Mucosa of rectum (tissue), 2 donors: ENCODE results near the gene SDK1.
"Not testable (repeated sequence)": the region's sequence is repeated elsewhere in the genome, so short reads cannot be mapped to it uniquely, and the experiment has no call there.

Experiments
- H3K27ac ChIP-seq, 2 donors: one replicate each; pipeline ENCODE4 v1.7.0; 2013; ENCODE audit warnings: inconsistent platforms in 2 of 2, low read depth in 2 of 2, low read length in 2 of 2
- H3K27me3 ChIP-seq, 2 donors: one replicate each; pipeline ENCODE4 v1.7.0; 2013; ENCODE audit warnings: low read length in 2 of 2; ENCODE audit not compliant: control insufficient read depth in 2 of 2, insufficient read depth in 2 of 2
- H3K36me3 ChIP-seq, 2 donors: one replicate each; pipeline ENCODE4 v1.7.0; 2013; ENCODE audit warnings: low read length in 2 of 2; ENCODE audit not compliant: control insufficient read depth in 2 of 2, insufficient read depth in 2 of 2
- H3K4me1 ChIP-seq, 2 donors: one replicate each; pipeline ENCODE4 v1.7.0; 2013; ENCODE audit warnings: low read length in 2 of 2, mild to moderate bottlenecking in 1 of 2; ENCODE audit not compliant: control insufficient read depth in 2 of 2, insufficient read depth in 2 of 2
- H3K4me3 ChIP-seq, 2 donors: one replicate each; pipeline ENCODE4 v1.7.0; 2013; ENCODE audit warnings: low read length in 2 of 2
- H3K9ac ChIP-seq, 2 donors: one replicate each; pipeline ENCODE4 v1.7.0; 2013; ENCODE audit warnings: low read length in 2 of 2, low read depth in 1 of 2, mild to moderate bottlenecking in 1 of 2
- H3K9me3 ChIP-seq, 2 donors: one replicate each; pipeline ENCODE4 v1.7.0; 2013; ENCODE audit warnings: low read length in 2 of 2; ENCODE audit not compliant: control insufficient read depth in 2 of 2
- donor health status: healthy.
- donor health status: Normal muscosa, but diverticular disease.

Gene SDK1

DNA sequence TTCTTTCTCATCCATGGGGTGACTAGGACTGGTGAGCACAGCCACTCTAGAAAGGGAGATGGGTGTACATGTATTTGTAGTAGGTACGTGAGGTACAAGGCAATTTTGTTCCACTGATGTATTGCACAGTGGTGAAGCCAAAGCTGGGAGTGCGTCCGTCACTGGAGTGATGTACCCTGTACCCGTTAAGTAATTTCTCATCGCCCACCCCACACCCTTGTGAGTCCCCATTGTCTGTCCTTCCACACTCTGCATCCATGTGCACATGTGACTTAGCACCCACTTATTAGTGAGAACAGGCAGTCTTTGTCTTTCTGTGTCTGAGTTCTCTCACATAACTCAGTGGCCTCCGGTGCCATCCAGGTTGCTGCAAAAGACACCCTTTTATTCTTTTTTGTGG lies 658.3 kb downstream of the SDK1 start:
- Histone ChIP-seq H3K36me3 (no peaks in the 10 kb centered on the region), H3K27me3 (no peaks in the 10 kb centered on the region), H3K4me3 (no peak overlapping the region), H3K9ac (no peak overlapping the region), H3K9me3 (no peaks in the 10 kb centered on the region), H3K27ac (no peak overlapping the region), H3K4me1 (no peaks in the 10 kb centered on the region)

DNA sequence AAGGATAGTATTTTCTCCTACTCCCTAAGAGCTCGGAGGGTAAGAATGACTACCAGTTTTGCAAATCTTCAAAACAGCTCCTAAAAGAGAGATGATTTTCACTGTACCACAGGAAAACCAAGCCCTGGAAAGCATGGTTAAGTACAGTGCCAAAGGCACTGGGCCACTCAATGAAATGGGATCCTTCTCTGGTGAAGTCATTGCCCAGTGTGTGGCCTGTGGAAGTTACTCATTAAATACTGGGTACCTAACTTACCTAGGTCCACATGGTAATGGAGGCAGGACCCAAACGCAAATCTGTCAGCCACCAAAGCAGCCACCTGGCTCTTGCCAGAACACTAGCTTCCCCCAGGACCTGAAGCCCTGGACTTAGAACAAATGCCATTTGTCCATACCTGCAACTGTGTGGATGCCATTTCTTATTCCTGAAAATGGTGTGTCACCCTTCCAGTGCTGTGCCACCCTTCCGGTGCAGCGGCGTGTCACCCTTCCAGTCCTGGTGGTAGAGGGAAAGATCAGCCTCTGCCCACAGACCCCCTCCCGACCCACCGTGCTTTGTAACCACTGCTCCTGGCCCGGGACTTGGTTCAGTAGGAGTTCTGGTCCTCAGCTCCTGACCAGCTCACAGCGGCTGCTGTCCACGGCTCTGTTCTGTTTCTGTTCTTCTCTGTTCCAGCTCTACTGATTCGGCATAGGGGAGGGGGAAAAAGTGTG lies 659.2 kb downstream of the SDK1 start:
- H3K4me1 ChIP-seq, result no peaks in the 10 kb centered on the region
- no peaks in the 10 kb centered on the region for H3K27me3 ChIP-seq
- no peaks in the 10 kb centered on the region for H3K36me3 ChIP-seq
- H3K27ac ChIP-seq, result no peak overlapping the region
- no peak overlapping the region for H3K4me3 ChIP-seq
- H3K9ac ChIP-seq, result no peak overlapping the region
- H3K9me3 ChIP-seq, result no peaks in the 10 kb centered on the region

DNA sequence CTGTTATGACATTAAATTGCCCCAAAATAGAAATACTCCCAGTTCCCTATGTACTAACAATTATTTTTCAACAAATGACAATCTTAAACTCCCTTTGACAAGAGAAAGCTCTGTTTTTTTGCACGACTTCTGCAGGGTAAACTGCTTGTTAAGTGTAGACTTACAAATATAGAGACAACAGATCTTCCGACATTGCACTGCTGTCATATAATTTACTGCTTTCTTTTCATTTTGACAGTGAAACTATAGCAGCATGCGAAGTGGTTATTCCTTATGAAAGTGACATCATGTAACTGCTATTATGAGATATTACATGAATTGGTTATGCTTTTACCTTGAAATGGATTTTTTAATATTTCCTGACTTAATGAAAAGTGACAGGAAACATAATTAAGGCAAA lies 659.9 kb downstream of the SDK1 start:
- Histone ChIP-seq H3K9ac (no peak overlapping the region), H3K27me3 (no peaks in the 10 kb centered on the region), H3K27ac (no peak overlapping the region), H3K4me3 (no peak overlapping the region), H3K9me3 (no peaks in the 10 kb centered on the region), H3K4me1 (no peaks in the 10 kb centered on the region), H3K36me3 (no peaks in the 10 kb centered on the region)

DNA sequence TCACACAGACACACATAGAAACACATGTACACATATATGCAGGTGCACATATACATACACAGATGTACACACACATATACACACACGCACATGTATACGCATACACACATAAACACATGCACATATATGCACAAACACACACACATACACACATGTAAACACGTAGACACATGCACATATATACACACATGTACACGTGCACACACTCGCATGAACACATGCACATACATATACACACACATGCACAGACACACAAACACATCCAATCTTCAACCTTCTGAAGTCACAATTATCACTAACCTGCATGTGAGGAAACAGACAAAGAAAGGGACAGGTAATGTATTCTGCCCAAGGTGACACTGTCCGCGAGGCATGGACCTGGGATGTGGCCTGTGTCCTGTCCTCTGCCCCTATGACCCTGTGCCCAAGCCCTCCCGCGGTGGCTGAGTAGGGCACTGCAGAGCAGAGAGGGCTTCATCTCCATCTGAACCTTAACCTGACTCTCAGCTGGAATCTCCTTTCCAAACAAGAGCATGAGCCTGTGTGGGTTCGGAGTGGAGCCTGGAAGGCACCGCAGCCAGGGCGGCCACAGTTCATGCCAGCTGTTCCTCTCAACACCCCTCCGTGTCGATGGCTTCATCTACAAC lies 660.9 kb downstream of the SDK1 start:
- Histone ChIP-seq H3K27me3 (no peaks in the 10 kb centered on the region), H3K36me3 (no peaks in the 10 kb centered on the region), H3K9ac (no peak overlapping the region), H3K9me3 (no peaks in the 10 kb centered on the region), H3K4me3 (no peak overlapping the region), H3K4me1 (no peaks in the 10 kb centered on the region), H3K27ac (no peak overlapping the region)

DNA sequence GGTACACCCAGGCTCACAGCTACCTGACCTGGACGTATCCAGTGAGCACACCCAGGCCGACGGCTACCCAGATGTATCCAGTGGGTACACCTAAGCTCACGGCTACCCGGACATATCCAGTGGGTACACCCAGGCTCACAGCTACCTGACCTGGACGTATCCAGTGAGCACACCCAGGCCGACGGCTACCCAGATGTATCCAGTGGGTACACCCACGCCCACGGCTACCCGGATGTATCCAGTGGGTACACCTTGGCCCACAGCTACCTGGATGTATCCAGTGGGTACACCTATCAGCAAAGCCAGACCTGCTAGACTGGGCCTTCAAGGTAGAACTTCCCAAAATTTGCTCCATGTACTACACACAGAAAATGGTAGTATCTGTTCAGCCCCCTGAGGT lies 662.7 kb downstream of the SDK1 start:
- not testable (repeated sequence) for H3K9ac ChIP-seq, H3K36me3 ChIP-seq, H3K4me1 ChIP-seq, H3K9me3 ChIP-seq, H3K27me3 ChIP-seq, H3K27ac ChIP-seq, H3K4me3 ChIP-seq

DNA sequence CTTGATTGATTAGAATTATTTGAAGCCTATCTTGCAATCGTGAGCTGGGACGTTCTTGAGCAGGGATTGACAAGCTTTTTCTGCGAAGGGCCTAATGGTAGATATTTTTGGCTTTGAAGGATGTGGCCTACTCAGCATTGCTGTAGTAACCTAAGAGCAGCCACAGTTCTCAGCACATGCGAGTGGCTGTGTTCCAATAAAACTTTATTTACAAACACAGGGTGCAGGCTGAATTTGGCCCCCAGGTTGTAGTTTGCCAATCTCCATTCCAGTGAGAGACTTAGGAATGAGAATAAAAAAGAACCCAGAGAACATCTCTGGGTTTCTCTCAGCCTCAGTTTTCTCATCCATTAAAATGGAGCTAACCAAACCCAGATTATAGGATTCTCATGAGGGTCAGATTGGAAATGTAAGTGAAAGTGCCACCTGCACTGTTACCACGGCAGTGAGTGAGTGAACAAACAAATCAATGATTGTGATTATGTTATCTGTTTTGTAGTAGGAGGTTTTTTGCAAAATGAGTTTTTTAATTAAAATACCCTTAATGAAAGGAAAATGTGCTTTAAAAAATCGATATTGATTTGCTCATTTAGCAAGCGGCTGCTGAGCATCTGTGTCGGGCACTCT lies 664.0 kb downstream of the SDK1 start:
- Histone ChIP-seq H3K27me3 (no peaks in the 10 kb centered on the region), H3K27ac (no peak overlapping the region), H3K9ac (no peak overlapping the region), H3K4me1 (no peaks in the 10 kb centered on the region), H3K36me3 (no peaks in the 10 kb centered on the region), H3K4me3 (no peak overlapping the region), H3K9me3 (no peaks in the 10 kb centered on the region)

DNA sequence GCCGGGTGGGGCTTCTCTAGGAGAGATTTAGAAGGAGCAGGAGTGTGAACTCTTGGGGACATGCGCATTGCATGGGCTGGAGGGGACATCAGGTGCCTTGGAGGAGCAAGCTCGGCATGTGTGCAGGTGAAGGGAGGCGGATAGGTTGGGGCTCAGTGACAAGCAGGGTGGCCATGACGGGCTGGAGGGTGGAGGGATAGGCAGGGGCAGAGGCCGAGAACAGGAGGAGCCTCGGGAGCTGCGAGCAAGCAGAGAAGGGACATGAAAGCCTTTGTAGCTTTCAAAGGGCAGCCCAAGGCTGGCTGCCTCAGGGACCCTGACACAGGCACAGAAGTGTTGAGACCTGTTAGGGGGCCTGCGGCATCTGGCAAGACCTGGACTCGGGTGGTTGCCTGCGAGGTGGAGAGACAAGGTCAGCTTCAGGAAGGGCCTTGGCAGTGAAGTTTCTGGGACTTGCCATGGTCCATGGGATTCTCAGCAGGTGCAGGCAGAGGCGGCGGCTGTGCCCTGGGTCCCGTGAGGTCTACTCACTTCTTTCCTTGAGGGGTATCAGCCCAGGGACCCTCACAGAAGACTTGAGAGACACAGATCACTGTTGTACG lies 664.8 kb downstream of the SDK1 start:
- H3K4me1 ChIP-seq, result no peaks in the 10 kb centered on the region

DNA sequence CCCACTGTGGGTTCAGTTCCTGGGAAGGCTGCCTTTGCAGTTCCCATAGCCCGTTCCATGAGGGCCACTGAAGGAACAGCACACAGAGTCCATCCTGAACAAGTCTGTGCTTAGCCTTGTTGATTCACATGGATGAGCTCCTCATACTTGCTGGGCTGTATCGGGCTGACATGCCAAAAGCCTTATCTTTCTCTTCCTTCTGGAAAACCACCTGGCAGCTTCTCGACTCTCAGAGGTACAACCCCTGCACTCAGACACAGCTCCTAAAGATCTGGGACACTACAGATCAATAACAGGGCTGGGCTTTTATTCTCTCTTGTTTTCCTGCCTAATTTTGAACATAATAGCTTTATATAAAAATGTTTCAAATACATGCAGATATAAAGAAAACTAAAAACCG lies 667.2 kb downstream of the SDK1 start:
- H3K27ac ChIP-seq, result no peak overlapping the region
- H3K4me3 ChIP-seq, result no peak overlapping the region
- no peaks in the 10 kb centered on the region for H3K27me3 ChIP-seq
- no peaks in the 10 kb centered on the region for H3K4me1 ChIP-seq
- H3K9me3 ChIP-seq, result no peaks in the 10 kb centered on the region
- no peaks in the 10 kb centered on the region for H3K36me3 ChIP-seq
- no peak overlapping the region for H3K9ac ChIP-seq

More for the DNA sequence above, 664.8 kb downstream of the SDK1 start:
- no peak overlapping the region for H3K9ac ChIP-seq
- no peaks in the 10 kb centered on the region for H3K9me3 ChIP-seq
- H3K27ac ChIP-seq, result no peak overlapping the region
- H3K36me3 ChIP-seq, result no peaks in the 10 kb centered on the region
- no peaks in the 10 kb centered on the region for H3K27me3 ChIP-seq
- no peak overlapping the region for H3K4me3 ChIP-seq

DNA sequence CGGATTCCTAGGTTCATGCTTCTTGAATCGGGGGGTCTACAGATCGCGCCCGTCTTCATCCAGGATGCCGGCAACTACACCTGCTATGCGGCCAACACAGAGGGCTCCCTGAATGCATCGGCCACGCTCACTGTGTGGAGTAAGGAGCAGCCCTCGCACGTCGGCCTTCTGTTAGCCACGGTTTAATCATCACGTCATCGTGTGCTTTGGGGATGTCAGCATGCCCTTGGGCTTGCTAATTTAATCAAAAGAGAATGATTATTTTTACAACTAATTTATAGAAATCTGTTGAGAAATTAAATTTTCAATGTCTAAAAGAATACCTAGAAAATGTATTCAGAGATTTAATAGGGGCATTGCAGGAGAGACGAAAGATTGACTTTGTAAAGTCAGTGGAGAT lies 668.2 kb downstream of the SDK1 start:
- Histone ChIP-seq H3K4me3 (no peak overlapping the region), H3K27me3 (no peaks in the 10 kb centered on the region), H3K9ac (no peak overlapping the region), H3K36me3 (no peaks in the 10 kb centered on the region), H3K9me3 (no peaks in the 10 kb centered on the region), H3K4me1 (no peaks in the 10 kb centered on the region), H3K27ac (no peak overlapping the region)

DNA sequence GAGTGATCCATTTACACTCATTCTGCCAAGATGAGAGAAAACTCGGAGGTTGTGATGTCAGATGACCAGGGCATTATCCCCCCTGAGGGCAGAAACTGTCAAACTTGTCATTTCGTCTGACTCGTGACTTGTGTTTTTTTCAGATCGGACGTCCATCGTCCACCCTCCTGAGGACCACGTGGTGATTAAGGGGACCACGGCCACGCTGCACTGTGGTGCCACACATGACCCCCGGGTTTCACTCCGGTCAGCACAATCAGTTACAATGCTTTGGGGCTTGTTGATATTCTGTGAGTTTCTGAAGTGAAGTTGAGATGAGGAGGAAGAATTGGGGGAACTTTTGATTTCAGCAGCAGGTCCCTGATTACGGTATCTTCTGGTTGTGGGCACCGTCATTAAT lies 670.3 kb downstream of the SDK1 start:
- Histone ChIP-seq H3K36me3 (no peaks in the 10 kb centered on the region), H3K27me3 (no peaks in the 10 kb centered on the region), H3K4me1 (no peaks in the 10 kb centered on the region)

More for the DNA sequence above, 670.3 kb downstream of the SDK1 start:
- H3K9me3 ChIP-seq, result no peaks in the 10 kb centered on the region
- H3K27ac ChIP-seq, result no peak overlapping the region
- no peak overlapping the region for H3K4me3 ChIP-seq
- no peak overlapping the region for H3K9ac ChIP-seq
